Right lobe of liver (tissue), 6 donors: ENCODE results near the gene AGAP2. TPM values are rescaled to one million over a fixed set of nuclear protein-coding genes. Genes with fewer than 3 reads are reported as not detected.
"Not testable (repeated sequence)": the region's sequence is repeated elsewhere in the genome, so short reads cannot be mapped to it uniquely, and the experiment has no call there.

Experiments
- ATAC-seq, 4 donors: fragments of 200-7000 bp; cut with Tn5 transposase; one replicate each; pipeline ENCODE4 v1.9.1; 2020; ENCODE audit warnings: mild to moderate bottlenecking in 4 of 4, moderate library complexity in 4 of 4
- DNase-seq, 3 donors: peaks; one replicate each; pipeline ENCODE4 v3.0.0-alpha.2; 2020
- H3K27ac ChIP-seq, 3 donors: fragments of 200-600 bp; one replicate each; pipeline ENCODE4 v1.8.0; 2022
- H3K27me3 ChIP-seq, 2 donors: fragments of 200-600 bp; one replicate each; pipeline ENCODE4 v1.8.0; 2022
- H3K36me3 ChIP-seq, 4 donors: fragments of 200-600 bp; sonication (generic) in 1 of 4; one replicate each; pipeline versions ENCODE4 v1.5.1 to v1.8.0; 2017 to 2022; ENCODE audit warnings: control low read depth in 1 of 4
- H3K4me1 ChIP-seq, 4 donors: fragments of 200-600 bp; sonication (generic) in 1 of 4; one replicate each; pipeline versions ENCODE4 v1.5.1 to v1.8.0; 2017 to 2022; ENCODE audit warnings: control low read depth in 1 of 4
- H3K4me3 ChIP-seq, 3 donors: fragments of 200-600 bp; one replicate each; pipeline ENCODE4 v1.8.0; 2022
- H3K9me3 ChIP-seq, 4 donors: fragments of 200-600 bp; sonication (generic) in 1 of 4; one replicate each; pipeline versions ENCODE4 v1.5.1 to v1.8.0; 2017 to 2022; ENCODE audit warnings: control low read depth in 1 of 4
- CTCF ChIP-seq, 4 donors: fragments of 200-600 bp in 3 of 4; fragments of 450-650 bp in 1 of 4; IDR thresholded peaks; one replicate each; pipeline versions ENCODE4 v1.5.1 to v1.8.0; 2016 to 2022; ENCODE audit warnings: antibody characterized with exemption in 4 of 4, mild to moderate bottlenecking in 2 of 4
- POLR2A ChIP-seq: fragments of 450-650 bp; IDR thresholded peaks from one replicate; pipeline ENCODE4 v1.6.1; 2017; ENCODE audit warnings: antibody characterized with exemption, mild to moderate bottlenecking
- WGBS: methylation state at CpG from one replicate; pipeline ENCODE4 v1.1.6; 2018; ENCODE audit warnings: low coverage, low lambda C conversion rate; ENCODE audit not compliant: insufficient coverage; ENCODE audit errors: missing lambda C conversion rate; 5-methylcytosine and 5-hydroxymethylcytosine counted together
- intact Hi-C, 2 donors: fragments of 100-400 bp; cut with DNase I; formaldehyde crosslinking; loops; one replicate each; pipeline versions ENCODE4 v1.11.2 to v1.14.1; 2022
- microRNA-seq, 2 donors: library from miRNA; unstranded; fragments of <30 nt; microRNA quantifications; one replicate each; pipeline ENCODE4, GENCODE V29; 2019 to 2020
- total RNA-seq, 6 experiments: library from RNA; depleted of rRNA in 2 of 6; stranded (reverse); fragments of >200 nt in 2 of 6; fragmentation: NEBNext Ultra II Directional in 3 of 6; extraction: Animal tissue kit (Norgen Biotek cat#: 25700) in 3 of 6; gene quantifications; one replicate each; pipeline versions ENCODE4 v1.1.0 to v1.2.4, GENCODE V29; 2016 to 2023
- donor health status: DM: no; HTN: yes; CAD: no.
- donor health status: DM: no; HTN: no; CAD: no.
- donor health status: DM: no; HTN: no; CAD: no.
- donor health status: DM: no; HTN: yes; CAD: no.
- donor health status: DM: no; HTN: yes; CAD: no.

The AGAP2 gene
- total RNA-seq, 6 experiments from 2014 or later: 0.26 to 0.87 (median 0.57) TPM

- DNase-seq: no peak
- no peaks in the 10 kb centered on the region for H3K4me1 ChIP-seq
- WGBS: 44% methylated on average over 4 of the region's 4 CpGs
Observed at GRCh38 chr12:57687862-57688261, 50.7 kb downstream of the AGAP2 start.

GRCh38 chr12:57679697-57680096 is 58.8 kb downstream of the AGAP2 start:
- no peak overlapping the region for H3K4me3 ChIP-seq
- H3K27me3 ChIP-seq: no peaks in the 10 kb centered on the region
- no peaks in the 10 kb centered on the region for H3K36me3 ChIP-seq
- DNase-seq (no peak), ATAC-seq (no peak)
- H3K27ac ChIP-seq: no peak overlapping the region
- no peak for TF ChIP-seq CTCF (IDR thresholded peaks at IDR 0.05)
- no peak for TF ChIP-seq POLR2A
- H3K4me1 ChIP-seq: no peaks in the 10 kb centered on the region
- H3K9me3 ChIP-seq: no peaks in the 10 kb centered on the region
- intact Hi-C loops: no loop called here

More at GRCh38 chr12:57687862-57688261, 50.7 kb downstream of the AGAP2 start:
- no peaks in the 10 kb centered on the region for H3K36me3 ChIP-seq
- H3K4me3 ChIP-seq: no peak overlapping the region
- no peaks in the 10 kb centered on the region for H3K27me3 ChIP-seq
- no peaks in the 10 kb centered on the region for H3K9me3 ChIP-seq
- TF ChIP-seq CTCF (IDR thresholded peaks at IDR 0.05) (no peak), POLR2A (no peak)
- no peak for ATAC-seq
- no peak overlapping the region for H3K27ac ChIP-seq
- intact Hi-C loops: no loop called here

GRCh38 chr12:57677947-57678346 is 60.6 kb downstream of the AGAP2 start:
- intact Hi-C loops, H3K4me1 ChIP-seq, DNase-seq, H3K36me3 ChIP-seq, H3K27me3 ChIP-seq, ATAC-seq, H3K9me3 ChIP-seq, H3K27ac ChIP-seq, H3K4me3 ChIP-seq: not testable (repeated sequence)
- 85% methylated on average over 9 of the region's 9 CpGs for WGBS

GRCh38 chr12:57674691-57675090 is 63.9 kb downstream of the AGAP2 start:
- TF ChIP-seq POLR2A: no peak
- TF ChIP-seq CTCF (IDR thresholded peaks at IDR 0.05): no peak
- ATAC-seq: no peak

More at GRCh38 chr12:57674691-57675090, 63.9 kb downstream of the AGAP2 start:
- no peak for DNase-seq
- Histone ChIP-seq H3K4me3 (no peak overlapping the region), H3K4me1 (no peaks in the 10 kb centered on the region), H3K36me3 (no peaks in the 10 kb centered on the region), H3K27me3 (no peaks in the 10 kb centered on the region), H3K9me3 (no peaks in the 10 kb centered on the region), H3K27ac (no peak overlapping the region)
- 82% methylated on average over 8 of the region's 29 CpGs for WGBS
- intact Hi-C loops: no loop called here

Small RNA genes lying within 50 kb of the gene (microRNA-seq; reads per million reads assigned to microRNA genes)
- gene MIR6759: 0 reads per million in 2 donors

Other genes with a start within 250 kb of the AGAP2 start
- gene DDIT3, start 218.2 kb downstream of the AGAP2 start, total RNA-seq: 10 to 100 TPM; 11.3 to 26.7 (median 18.7) TPM
- gene MBD6, start 215.9 kb downstream of the AGAP2 start, total RNA-seq: 10 to 100 TPM in 5 of 6 experiments, 1 to 10 TPM in 1; 7.4 to 61.1 (median 39.3) TPM
- gene DCTN2, start 191.6 kb downstream of the AGAP2 start, total RNA-seq: 10 to 100 TPM; 28.4 to 80.0 (median 36.0) TPM
- gene KIF5A, start 188.7 kb downstream of the AGAP2 start, total RNA-seq: under 1 TPM in 1 of 6 experiments, not detected in 5; 0.02 TPM
- gene PIP4K2C, start 147.6 kb downstream of the AGAP2 start, total RNA-seq: 10 to 100 TPM; 11.3 to 27.6 (median 12.8) TPM
- gene DTX3, start 133.9 kb downstream of the AGAP2 start, total RNA-seq: 1 to 10 TPM in 5 of 6 experiments, under 1 TPM in 1; 0.86 to 2.7 (median 1.9) TPM
- 1 to 10 TPM in 5 of 6 experiments, under 1 TPM in 1; 0.92 to 2.0 (median 1.3) TPM for gene ARHGEF25, start 127.3 kb downstream of the AGAP2 start, total RNA-seq
- gene B4GALNT1, start 105.5 kb downstream of the AGAP2 start, total RNA-seq: 1 to 10 TPM in 3 of 6 experiments, under 1 TPM in 3; 0.44 to 3.6 (median 0.78) TPM
- gene OS9, start 44.6 kb downstream of the AGAP2 start, total RNA-seq: 100 to 1,000 TPM; 179 to 245 (median 210) TPM
- 10 to 100 TPM; 15.1 to 34.4 (median 20.6) TPM for gene TSPAN31, start 6.3 kb upstream of the AGAP2 start, total RNA-seq
- gene CDK4, start 13.6 kb upstream of the AGAP2 start, total RNA-seq: 10 to 100 TPM; 23.3 to 47.3 (median 31.8) TPM
- gene MARCHF9, start 16.4 kb upstream of the AGAP2 start, total RNA-seq: 1 to 10 TPM; 2.1 to 3.9 (median 3.3) TPM
- gene CYP27B1, start 28.3 kb upstream of the AGAP2 start, total RNA-seq: 1 to 10 TPM in 3 of 6 experiments, under 1 TPM in 3; 0.25 to 1.4 (median 0.81) TPM
- 10 to 100 TPM in 5 of 6 experiments, 1 to 10 TPM in 1; 9.7 to 13.6 (median 10.3) TPM for gene METTL1, start 33.4 kb upstream of the AGAP2 start, total RNA-seq
- 1 to 10 TPM; 3.2 to 5.5 (median 3.7) TPM for gene EEF1AKMT3, start 33.9 kb upstream of the AGAP2 start, total RNA-seq
- 10 to 100 TPM; 25.6 to 40.2 (median 30.9) TPM for gene TSFM, start 44.0 kb upstream of the AGAP2 start, total RNA-seq
- 1 to 10 TPM; 1.5 to 6.3 (median 5.0) TPM for gene AVIL, start 80.0 kb upstream of the AGAP2 start, total RNA-seq
- gene CTDSP2, start 108.0 kb upstream of the AGAP2 start, total RNA-seq: 10 to 100 TPM; 39.3 to 84.2 (median 64.7) TPM
- 1 to 10 TPM; 2.2 to 7.9 (median 3.5) TPM for gene ATP23, start 202.8 kb upstream of the AGAP2 start, total RNA-seq